Hematopoietic multipotent progenitor cell treated with erythropoietin and hydrocortisone succinate and interleukin-3 and kit ligand, for 6 days (in vitro differentiated cells): ENCODE data around the gene CIB2.

Experiments
- DNase-seq: peaks from one replicate; pipeline ENCODE4 v3.0.0-alpha.2; 2015

Gene CIB2

DNA sequence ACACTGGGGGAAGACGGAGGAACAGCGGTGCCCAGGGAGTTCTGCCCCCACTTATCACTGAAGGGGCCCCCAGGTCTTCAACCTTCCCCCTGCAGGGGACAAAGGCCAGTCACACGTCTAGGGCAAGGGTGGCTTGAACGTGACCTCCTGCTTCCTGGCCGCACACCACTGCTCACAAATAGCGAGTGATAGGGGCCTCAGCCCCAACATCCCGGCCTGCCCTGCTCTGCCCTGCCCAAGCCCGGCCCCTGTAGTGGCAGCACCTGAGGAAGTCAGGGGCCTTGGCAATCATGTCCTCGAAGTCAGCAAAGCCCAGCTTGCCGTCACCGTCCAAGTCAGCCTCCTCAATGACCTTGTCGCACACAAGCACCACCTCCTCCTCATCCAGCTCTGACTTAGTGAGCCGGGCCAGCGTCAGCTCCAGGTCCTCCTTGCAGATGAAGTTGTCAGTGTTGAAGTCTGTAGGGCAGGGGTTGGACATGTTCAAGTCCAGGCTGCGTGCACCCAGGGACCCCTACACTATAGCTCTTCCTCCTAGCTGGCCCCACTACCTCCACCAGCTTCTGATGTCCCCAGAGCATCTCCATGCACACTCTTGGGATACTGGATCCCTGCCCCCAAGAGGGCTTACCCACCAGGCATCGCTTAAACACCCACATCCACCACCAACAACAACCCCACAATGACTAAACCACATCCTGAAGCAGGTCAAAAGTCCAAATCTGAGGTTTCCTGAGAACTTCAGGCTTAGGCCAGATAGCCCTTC lies 25.6 kb downstream of the CIB2 start:
- DNase-seq: no peak

DNA sequence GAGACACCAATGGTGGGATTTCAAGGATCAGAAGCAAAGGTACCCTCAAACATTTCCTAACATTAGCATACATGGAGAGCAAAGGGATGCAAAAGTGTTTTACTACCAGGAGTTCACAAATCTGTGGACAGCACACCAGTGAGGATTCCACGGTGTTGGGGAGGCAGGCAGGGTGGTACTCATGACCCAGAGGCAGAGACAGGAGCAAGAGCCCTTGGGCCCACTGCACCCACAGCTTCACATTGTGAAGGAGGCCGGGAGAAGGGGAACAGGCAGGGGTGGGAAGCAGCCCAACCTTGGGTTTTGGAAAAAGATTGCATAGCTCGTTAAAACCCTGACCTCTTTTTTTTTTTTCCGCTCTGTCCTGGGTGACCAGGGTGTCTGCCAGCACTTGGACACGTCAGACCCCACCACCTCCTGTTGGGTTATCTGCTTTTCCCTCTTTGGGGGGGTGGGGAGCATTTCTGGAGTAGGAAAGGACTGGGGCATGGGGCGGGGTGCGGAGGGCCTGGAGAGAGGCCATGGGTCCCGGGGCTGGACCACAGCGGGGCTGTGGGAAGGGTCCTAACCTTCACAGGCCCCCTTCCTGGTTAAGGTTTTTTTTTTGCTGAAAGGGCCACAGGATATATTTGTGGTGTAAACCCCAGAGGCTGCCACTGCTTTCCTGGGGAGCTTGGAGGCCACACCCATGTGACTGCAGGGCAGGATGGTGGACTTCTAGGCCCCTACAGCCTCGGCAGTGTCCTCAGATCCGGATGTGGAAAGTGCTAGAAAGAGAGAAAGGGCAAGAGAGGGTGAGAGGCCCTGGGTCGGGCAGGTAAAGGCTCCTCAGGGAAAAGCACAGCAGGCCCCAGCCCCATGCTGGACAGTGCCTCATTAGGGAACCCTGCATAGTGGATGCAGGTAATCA lies 26.4 kb downstream of the CIB2 start:
- DNase-seq: no peak

DNA sequence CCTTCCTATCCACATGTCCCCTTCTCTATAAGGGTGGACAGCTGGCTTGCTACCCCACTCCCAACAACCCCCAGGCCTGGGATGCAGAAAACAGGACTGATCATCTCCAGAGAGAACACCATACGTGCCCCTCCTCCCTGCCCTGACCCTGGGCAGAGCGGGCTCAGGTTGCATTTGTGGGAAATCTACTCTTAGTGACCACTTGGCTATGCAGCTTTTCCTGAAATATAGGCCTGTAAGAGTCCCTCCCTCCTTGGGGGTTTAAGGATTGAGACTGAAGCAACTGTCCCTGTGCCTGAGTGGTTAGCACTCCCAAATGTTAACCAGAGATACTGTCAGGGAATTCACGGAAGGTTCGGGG lies 27.1 kb downstream of the CIB2 start:
- no peak for DNase-seq

DNA sequence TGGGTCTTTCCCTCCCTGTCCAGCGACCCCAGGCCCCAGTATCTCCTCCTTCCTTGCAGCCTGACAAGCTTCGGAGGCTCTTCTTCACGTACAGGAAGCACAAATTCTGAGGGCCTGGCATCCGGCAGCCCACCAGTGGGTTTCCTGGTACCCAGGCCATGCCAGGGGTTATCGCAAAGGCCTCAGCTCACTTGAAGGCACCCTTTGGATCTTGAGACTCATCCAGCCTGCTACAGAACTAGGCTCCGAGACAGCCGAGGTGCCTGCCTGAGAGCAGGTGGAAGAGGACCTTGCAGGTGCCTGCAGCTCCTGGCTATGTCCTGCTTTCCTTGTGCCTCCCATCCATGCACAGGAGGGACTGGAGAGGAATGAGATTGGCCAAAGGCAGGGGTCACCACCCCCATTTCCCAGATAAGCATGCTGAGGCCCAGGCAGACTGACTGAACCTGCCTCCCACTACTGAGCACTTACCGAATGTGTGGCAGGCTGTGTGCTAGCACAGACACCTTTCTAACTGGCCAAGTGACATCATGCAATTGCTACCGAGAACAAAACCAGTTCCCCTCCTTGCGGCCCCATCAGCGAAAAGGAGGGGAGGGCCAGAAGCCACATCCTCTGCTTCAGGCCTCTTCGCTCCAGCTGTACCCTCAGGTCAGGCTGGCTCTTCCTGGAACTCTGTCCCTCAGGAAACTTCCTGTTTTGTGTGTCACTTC lies 27.7 kb downstream of the CIB2 start:
- DNase-seq: peak; percentile 44

DNA sequence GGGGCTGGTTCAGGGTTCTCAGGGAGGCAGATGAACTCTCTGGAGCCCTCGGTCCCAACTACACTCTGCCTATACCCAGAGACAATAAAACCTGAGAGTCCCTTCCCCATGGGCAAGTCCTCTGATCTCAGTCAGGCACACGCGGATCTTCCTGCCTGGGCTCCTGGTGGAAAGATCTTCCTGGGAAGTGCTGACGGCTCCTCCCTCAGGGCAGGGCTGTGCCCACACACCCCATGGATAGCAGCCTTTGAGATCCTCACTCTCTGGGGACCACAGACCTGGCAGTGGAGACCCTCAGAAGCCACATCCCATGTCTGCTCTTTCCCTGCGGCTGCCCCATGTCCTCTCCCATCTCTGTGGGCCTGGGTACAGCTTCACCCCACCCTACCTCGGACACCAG lies 28.5 kb downstream of the CIB2 start:
- DNase-seq: no peak

DNA sequence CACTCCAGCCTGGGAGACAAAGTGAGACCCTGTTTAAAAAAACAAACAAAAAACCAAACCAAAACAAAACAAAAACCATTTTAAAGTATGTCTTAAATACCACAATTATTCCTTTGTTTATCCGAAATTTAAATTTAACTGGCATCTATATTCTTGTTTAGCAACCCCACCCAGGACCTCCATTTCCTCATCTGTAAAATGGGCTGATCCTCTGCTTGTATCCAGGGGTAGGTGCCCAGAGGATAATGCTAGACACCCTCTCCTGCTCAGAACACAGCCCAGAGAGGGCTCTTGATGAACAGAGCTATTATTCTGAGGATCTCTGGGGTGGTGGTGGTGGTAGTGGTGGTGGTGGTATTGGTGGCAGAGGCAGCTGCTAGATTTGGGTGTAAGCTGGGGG lies 29.0 kb downstream of the CIB2 start:
- no peak for DNase-seq

DNA sequence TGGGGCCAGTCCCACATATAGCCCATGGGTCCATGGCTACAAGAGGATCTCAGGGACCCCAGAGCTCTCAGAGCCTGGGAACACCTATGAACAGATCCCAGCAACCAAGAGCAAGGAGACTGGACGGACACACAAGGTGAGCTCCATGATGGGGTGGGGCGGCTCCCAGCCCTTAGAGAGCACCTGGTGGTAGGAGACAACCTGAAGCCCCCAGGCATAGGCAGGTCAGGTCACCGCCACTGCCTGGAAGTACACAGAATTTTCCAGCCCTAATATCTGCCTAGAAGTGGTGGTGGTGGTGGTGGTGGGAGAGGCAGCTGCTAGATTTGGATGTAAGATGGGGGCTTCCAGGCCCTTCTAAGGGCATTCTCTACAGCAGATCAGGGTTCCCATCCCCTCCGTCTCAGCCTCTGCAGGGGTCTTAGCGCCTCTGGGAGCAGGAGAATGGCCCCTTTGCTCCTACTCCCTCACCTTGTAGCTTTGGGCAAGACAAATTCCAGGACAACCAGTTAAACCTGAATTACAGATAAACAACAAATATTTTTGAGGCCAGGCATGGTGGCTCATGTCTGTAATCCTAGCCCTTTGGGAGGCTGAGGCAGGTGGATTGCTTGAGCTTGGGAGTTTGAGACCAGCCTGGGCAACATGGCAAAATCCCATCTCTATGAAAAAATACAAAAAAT lies 29.7 kb downstream of the CIB2 start:
- DNase-seq: no peak

DNA sequence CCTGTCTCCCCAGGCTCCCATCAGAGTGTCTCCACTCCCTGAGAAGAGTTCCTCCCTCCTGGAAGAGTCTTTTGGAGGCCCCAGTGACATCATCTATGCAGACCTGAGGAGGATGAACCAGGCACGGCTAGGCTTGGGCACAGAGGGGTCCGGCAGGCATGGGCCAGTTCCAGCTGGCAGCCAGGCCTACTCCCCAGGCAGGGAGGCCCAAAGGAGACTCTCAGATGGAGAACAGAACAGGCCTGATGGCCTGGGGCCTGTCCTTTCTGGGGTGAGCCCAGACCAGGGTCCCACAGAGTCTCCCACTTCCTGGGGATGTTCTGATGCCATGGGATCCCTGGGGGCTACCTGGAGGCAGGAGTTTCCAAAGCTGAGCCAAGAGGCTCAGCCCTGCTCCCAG lies 30.4 kb downstream of the CIB2 start:
- no peak for DNase-seq

DNA sequence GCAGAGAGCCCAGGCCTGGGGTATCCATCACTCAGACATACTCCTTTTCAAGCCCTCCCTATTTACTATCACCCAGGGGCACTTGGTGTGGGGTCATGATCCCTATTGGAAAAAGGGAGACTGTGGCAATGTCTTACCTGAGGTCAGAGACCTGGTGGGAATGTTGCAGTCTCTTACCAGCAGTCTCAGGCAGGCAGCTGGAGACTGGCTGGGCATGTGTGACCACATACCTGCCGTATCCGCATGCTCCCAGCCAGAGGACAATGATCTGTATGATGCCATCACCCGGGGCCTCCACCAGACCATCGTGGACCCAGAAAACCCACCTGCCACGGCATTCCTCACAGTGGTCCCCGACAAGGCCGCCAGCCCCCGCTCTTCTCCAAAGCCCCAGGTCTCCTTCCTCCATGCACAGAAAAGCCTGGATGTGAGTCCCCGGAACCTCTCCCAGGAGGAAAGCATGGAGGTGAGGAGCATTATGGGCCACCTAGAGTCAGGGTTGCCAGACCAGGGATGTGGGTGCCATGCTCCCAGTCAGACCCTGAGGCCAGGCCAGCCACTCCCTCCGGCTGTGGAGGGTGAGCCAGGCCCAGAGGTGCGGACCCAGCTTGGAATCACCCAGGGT lies 33.0 kb downstream of the CIB2 start:
- DNase-seq: no peak

DNA sequence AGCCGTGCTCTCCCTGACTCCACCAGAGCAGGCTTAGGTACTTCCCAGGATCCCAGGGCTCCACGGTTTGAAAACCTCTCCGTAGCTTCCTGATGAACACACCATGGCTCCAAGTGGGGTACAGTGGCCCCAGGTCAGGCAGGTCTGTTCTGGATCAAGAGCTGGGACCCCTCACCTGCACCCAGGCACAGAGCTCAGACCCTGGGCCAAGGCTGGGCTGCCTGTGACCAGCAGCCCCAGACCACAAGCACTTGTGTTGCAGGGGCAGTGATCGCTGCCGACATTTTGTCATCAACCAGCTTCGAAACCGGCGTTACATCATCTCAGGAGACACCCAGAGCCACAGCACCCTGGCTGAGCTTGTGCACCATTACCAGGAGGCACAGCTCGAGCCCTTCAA lies 33.6 kb downstream of the CIB2 start:
- DNase-seq: no peak

DNA sequence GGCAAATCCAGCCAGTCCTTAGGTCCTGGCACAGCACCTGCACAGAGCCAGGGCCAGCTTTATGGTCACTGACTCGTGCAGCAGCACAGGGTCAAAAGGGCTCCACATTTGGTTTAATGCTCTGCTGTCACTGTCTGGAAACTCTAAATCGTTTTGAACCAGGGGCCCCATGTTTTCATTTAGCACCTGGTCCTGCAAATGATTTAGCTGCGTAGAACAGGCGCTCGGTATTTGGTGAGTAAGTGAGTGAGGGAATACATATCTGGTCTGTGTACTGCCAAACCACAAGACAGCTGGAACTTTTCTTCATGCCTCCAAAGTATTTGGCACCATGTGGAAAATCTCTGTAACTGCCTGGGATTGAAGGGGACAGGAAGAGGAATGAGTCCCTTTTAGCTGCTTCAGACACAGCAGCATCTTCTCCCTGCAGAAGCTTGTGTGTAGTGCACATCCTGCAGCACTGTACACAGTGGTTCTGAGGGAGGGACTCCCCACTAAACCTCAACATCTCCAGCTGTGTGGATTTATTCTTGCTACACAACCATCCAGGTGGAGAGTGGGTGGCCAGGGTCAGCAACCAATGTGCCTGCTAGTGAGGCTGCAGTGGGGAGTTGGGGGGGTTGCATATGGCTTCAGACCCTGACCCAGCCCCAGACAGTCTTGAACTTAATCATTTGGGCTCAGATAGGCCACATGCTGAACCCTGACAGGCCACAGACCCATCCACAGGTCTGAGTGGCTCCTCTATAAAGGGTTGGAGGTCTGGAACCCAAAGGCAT lies 37.8 kb downstream of the CIB2 start:
- DNase-seq: no peak

DNA sequence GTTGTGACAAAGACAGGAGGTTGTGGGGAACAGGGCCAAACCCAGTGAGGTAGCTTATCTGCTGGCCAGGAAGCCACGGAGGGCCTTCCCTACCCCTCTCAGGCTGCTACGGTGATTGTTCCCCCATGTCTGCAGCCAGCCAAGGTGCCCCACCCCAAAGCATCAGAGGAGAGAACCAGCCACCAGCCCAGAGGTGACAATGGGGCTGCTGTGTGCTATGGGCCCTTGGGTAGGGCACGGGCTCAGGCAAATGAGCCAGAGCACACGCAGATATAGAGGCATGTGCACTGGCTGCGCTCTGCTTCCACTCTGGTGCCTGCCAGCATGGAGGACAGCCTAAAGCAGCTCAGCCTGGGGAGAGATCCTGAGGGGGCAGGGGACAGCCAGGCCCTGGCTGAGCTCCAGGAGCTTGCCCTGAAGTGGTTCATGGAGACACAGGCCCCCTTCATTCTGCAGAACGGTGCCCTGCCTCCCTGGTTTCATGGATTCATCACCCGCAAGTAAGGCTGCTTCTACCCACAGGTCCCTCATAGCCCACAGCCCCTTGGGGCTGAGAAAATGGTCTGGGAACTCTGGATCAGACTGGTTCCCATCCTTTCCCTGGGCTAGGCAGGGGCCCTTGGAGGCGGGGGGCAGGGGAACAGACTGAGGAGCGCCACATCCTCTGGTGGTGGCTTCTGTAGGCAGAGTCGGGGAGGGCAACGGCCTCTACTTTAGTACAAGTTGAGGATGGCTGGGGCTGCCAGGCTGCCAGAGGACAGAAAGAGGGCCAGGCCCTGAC lies 38.8 kb downstream of the CIB2 start, which contains the start of gene SH2D7:
TSS of gene SH2D7 (plus strand) at position 301 of the 781 bp plus-strand sequence. CDS start at position 325, 24 bp downstream.
- peak; percentile 69 for DNase-seq

DNA sequence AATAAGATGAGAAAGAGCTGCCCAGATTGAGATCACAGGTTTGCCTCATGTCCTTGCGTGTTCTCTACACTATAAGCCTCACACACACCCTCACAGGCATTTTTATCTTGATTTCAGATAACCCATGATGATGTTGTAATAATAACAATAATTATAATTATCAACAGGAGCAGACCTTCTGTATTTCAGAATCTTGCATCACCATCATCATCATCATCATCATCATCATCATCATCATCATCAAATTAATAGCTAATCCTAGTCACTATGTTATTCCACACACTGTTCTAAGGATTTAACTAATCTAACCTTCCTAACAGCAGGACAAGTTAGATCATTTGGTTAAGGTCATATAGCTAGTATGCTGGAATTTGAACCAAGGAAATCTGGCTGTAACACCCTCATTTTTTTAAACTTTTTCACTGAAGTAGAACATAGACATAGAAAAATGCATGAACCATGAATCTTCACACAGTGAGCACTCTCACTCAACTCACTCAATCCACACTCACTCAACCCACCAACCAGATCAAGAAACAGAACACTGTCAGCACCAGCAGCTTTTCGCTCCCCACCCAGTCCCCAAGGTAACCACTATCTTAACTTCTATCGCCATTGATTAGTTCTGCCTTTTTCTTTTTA lies 40.7 kb downstream of the CIB2 start:
- peak; percentile 44 for DNase-seq

DNA sequence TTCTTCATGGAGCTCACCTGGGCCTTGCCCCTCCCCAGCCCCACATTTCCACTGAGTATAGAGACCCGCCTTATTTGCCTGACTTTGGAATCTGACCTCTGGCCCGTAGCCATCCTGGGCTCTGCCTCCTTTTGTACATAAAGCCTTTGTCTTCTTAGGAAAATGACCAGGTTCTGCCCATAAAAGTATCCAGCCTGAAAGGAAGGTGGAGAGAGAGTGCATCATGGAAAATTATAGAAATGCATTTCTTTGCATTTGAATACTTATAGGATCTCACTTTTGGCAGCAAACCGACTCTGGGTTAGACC lies 42.5 kb downstream of the CIB2 start:
- DNase-seq: no peak

DNA sequence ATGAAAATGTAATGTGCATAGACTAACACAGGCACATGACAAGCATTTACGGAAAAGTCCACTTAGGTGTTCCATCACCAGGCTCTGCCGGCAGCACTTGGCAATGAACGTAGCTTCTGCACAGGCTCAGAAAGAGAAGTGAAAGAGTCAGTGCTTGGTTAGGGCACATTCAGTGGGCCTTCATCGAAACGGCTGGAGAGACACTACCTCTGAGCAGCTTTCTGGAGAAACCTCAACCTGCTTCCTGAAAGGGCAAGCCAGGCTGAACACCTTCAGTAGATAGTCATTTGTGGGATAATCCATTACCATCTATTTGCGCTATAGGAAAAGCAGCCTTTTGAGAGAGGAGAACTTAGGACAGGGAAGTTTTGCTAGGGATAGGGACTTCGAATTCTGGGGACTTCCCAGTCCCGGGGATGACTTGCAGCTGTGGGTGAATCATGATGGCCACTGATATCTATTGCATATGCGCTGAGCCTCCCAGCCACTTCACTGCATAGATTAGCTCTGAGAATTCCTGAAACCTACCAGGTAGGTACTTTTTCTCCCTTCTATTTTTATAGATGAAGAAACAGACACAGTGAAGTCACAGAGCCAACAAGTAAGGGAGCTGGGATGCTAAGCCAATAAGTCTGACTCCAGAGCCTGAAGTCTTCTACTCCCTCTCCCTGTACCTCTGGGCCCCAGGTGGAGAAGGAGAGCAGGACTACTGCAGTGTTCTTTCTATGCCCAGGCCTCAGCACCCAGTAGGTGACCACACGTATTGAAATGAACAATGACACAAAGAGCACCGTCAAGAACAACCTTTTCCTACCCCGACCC lies 43.1 kb downstream of the CIB2 start:
- DNase-seq: no peak

DNA sequence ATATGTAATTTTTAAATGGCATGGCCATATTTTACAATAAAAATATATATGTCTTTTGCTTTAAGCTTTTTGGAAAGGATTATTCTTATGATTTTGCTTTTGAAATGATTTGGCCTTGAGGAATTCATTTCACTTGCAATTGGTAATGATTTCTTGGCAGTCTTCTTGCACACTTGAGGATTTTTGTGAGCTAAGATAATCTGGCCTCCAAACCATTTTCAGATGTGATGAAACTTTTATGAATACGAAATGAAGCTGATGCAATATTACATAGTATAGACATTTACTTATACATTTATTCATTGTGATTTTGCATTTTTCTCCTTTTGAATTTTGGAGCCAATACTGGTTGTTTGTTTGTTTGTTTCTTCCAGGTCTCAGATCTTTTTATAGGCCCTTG lies 45.3 kb downstream of the CIB2 start:
- DNase-seq: no peak

DNA sequence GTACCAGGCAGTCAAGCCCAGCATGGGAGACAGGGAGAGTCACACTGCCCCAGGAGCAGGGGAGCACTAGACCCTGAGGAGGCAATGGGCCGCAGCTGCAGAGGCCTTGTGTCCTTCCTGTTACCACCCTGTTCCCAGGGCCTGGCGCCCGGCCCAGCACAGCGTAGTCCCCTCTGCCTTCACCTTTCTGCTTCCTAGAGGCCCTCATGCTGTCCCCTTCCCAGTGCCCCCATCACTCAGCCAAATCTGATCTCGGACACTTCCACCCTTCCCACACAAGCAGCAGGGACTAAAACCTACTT lies 46.8 kb downstream of the CIB2 start:
- no peak for DNase-seq

DNA sequence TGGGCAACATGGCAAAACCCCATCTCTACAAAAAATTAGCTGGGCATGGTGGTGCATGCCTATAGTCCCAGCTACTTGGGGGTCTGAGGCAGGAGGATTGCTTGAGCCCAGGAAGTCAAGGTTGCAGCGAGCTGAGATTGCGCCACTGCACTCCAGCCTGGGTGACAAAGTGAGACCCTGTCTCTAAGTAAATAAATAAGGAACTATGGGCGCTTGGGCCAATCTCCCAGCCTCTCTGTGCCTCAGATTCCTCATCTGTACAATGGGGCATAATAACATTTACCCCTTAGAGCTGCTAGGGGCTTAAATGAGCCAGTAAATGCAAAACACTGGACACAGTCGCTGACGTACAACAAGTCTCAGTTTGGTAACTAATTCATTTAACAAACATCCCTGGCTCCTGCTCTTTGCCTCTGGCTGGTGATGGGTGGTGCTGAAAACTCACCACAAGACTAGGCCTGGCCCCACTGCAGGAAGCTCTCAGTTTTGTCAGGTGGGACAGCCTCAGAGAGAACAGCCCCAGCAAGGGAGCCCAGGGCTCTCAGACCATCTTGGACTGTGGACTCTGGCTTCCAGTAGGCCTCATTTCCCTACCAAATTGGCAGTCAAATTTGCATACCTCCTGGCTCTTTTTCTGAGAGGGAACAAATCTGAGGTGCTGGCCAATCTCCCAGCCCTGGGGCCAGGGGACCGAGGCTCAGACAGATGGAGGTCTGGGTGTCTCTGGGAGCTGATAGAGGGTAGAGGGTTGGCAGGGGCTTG lies 47.4 kb downstream of the CIB2 start:
- no peak for DNase-seq

DNA sequence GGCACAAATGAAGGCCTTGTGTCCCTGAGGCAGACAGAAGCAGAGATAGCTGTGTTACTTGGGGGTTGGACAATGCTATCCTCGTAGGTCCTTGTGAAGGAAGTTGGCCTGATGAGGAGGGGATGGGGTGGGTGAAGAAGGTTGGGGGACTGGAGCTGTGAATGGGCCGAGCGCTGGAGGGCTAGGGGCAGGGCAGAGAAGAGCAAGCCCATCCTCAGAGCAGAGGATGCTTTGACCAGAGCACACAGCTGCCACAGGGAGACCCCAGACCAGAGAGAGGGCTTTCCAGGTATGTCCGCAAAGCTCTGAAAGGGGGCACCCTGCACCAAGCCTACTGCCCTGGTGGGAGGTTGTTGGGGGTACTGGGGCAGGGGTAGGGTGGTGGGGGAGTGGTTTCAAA lies 48.1 kb downstream of the CIB2 start:
- no peak for DNase-seq
